ENCODE measurements around the gene HEMK1. TPM values are rescaled to one million over a fixed set of nuclear protein-coding genes. Genes with fewer than 3 reads are reported as not detected.

The HEMK1 gene
- total RNA-seq, 1 donor from 2014 or later = 34.4 TPM

- DNase-seq (ENCODE audit: low spot score) = no peak
Observed at GRCh38 chr3:50639055-50639494, 69.8 kb downstream of the HEMK1 start.

DNA sequence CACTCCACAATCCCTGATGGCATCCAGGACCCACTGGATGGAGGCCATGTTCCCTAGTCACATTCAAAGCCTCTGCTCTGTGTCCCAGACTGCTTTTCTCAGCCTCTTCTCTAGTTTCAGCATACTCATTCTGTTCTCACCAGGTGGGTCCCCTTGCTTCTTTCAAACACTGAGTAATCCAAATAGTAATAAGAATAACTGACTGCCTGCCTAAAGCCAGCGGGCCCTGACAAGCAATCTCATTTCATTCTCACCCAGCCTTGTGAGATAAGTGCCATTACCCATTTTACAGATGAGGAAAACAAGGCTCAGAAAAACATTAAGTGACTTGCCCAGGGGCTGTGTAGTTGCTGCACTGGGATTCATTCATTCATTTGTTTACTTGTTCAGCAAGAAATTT is 73.1 kb downstream of the HEMK1 start:
- DNase-seq (ENCODE audit: low spot score) = no peak

DNA sequence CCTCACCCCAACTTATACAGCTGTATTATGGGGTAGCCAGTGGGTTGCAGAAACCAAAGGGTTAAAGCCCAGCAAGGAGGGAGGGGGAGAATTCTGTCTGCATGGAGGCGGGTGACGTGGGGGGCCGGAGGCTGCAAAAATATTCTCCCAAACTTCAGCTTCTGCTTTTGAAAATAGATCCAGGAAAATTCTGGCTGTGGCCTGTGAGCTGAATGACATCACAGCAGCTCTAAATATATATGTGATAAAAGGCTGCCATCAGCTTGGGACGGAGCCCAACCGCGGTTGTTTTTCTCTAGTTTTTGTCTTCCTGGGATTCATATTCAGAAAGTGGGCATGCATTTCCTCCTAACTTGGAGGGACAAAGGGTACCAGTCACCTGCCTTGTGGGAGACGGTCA is 75.2 kb downstream of the HEMK1 start:
- no peak for DNase-seq (ENCODE audit: low spot score)

GRCh38 chr3:50645378-50645777 is 76.1 kb downstream of the HEMK1 start:
- DNase-seq (ENCODE audit: low spot score) = no peak

Other genes with a start within 250 kb of the HEMK1 start
- 87.9 TPM for gene HYAL2, start 246.8 kb upstream of the HEMK1 start, total RNA-seq
- 24.7 TPM for gene TUSC2, start 241.3 kb upstream of the HEMK1 start, total RNA-seq
- 21.2 TPM for gene RASSF1, start 228.7 kb upstream of the HEMK1 start, total RNA-seq
- 0.26 TPM for gene ZMYND10, start 223.8 kb upstream of the HEMK1 start, total RNA-seq
- gene NPRL2, start 218.7 kb upstream of the HEMK1 start, total RNA-seq = 20.5 TPM
- 27.5 TPM for gene CYB561D2, start 218.7 kb upstream of the HEMK1 start, total RNA-seq
- gene TMEM115, start 210.0 kb upstream of the HEMK1 start, total RNA-seq = 30.4 TPM
- 2.6 TPM for gene CACNA2D2, start 65.9 kb upstream of the HEMK1 start, total RNA-seq
- gene C3orf18, start 1.8 kb upstream of the HEMK1 start, total RNA-seq = 8.0 TPM
- 15.0 TPM for gene CISH, start 42.3 kb downstream of the HEMK1 start, total RNA-seq
- gene MAPKAPK3, start 47.6 kb downstream of the HEMK1 start, total RNA-seq = 34.8 TPM
- gene DOCK3, start 105.4 kb downstream of the HEMK1 start, total RNA-seq = 6.0 TPM

Data from ureter (tissue), 1 donor.